Chondrocyte (in vitro differentiated cells): ENCODE measurements around the gene NLRP6. TPM values are rescaled to one million over a fixed set of nuclear protein-coding genes. Genes with fewer than 3 reads are reported as not detected.
A peak's percentile ranks its signal among the peaks of the same experiment; 100 is the strongest.

Experiments
- DNase-seq: peaks from one replicate; pipeline ENCODE4 v3.0.0; 2021; ENCODE audit warnings: mixed read lengths, low spot score
- H3K27ac Mint-ChIP-seq: one replicate; pipeline ENCODE4 v1.8.0; 2021; ENCODE audit warnings: mild to moderate bottlenecking, moderate library complexity, mixed read lengths; ENCODE audit not compliant: unreplicated experiment
- H3K27me3 Mint-ChIP-seq: 2 replicates; pipeline ENCODE4 v1.8.0; 2021; ENCODE audit warnings: low read depth, mixed read lengths
- H3K36me3 Mint-ChIP-seq: 2 replicates; pipeline ENCODE4 v1.8.0; 2021; ENCODE audit warnings: low read depth, mixed read lengths
- H3K4me1 Mint-ChIP-seq: 2 replicates; pipeline ENCODE4 v1.8.0; 2021; ENCODE audit warnings: low read depth, mild to moderate bottlenecking, mixed read lengths
- H3K4me3 Mint-ChIP-seq: one replicate; pipeline ENCODE4 v1.8.0; 2021; ENCODE audit warnings: mild to moderate bottlenecking, moderate library complexity, mixed read lengths; ENCODE audit not compliant: unreplicated experiment
- H3K9me3 Mint-ChIP-seq: 2 replicates; pipeline ENCODE4 v1.8.0; 2021; ENCODE audit warnings: low read depth, mixed read lengths
- total RNA-seq: library from RNA; stranded (reverse); gene quantifications from 3 replicates; pipeline ENCODE4 v1.2.1, GENCODE V29; 2021
- TF ChIP-seq, protein P1 (sequence below): fragments of 200-600 bp; sonication (generic); IDR thresholded peaks from 2 replicates; pipeline ENCODE4 v1.5.0; 2021; ENCODE audit warnings: antibody characterized with exemption, mild to moderate bottlenecking, moderate library complexity

NLRP6 gene
- total RNA-seq, 1 donor from 2014 or later = not detected

DNA sequence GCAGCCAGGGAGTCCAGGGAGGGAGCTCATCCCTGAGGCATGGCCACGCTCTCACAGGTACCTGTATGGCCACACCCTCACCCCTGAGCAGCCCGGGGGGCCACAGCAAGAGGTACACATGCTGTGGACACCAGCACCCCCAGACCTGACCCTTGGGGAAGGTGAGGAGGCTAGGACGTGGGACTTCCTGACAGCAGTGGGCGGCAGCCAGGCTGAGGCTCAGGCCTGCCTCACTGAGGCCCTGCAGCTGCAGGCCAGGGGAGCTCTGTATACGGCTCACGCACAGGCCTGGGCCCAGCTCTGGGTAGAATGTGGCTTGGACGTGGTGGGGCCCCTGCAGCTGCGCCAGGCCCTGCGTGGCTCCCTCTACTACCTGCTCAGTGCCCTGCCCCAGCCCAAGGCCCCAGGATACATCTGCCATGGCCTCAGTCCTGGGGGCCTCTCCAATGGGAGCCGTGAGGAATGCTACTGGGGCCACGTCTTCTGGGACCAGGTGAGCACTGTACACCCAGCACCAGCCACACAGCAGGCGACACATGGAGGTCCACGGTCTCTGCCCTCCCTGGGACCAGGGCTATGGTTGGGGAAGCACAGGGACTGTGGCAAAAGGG lies 12.5 kb downstream of the NLRP6 start:
- DNase-seq = peak; percentile 86
- TF ChIP-seq, protein P1, sequence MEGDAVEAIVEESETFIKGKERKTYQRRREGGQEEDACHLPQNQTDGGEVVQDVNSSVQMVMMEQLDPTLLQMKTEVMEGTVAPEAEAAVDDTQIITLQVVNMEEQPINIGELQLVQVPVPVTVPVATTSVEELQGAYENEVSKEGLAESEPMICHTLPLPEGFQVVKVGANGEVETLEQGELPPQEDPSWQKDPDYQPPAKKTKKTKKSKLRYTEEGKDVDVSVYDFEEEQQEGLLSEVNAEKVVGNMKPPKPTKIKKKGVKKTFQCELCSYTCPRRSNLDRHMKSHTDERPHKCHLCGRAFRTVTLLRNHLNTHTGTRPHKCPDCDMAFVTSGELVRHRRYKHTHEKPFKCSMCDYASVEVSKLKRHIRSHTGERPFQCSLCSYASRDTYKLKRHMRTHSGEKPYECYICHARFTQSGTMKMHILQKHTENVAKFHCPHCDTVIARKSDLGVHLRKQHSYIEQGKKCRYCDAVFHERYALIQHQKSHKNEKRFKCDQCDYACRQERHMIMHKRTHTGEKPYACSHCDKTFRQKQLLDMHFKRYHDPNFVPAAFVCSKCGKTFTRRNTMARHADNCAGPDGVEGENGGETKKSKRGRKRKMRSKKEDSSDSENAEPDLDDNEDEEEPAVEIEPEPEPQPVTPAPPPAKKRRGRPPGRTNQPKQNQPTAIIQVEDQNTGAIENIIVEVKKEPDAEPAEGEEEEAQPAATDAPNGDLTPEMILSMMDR = no peak
- Mint-ChIP-seq H3K27ac (peak overlapping the region; percentile 2), H3K36me3 (peaks cover 9% of the 10 kb centered on the region), H3K9me3 (no peaks in the 10 kb centered on the region), H3K4me3 (peak overlapping the region; percentile 16), H3K27me3 (no peaks in the 10 kb centered on the region), H3K4me1 (peaks cover 16% of the 10 kb centered on the region)

DNA sequence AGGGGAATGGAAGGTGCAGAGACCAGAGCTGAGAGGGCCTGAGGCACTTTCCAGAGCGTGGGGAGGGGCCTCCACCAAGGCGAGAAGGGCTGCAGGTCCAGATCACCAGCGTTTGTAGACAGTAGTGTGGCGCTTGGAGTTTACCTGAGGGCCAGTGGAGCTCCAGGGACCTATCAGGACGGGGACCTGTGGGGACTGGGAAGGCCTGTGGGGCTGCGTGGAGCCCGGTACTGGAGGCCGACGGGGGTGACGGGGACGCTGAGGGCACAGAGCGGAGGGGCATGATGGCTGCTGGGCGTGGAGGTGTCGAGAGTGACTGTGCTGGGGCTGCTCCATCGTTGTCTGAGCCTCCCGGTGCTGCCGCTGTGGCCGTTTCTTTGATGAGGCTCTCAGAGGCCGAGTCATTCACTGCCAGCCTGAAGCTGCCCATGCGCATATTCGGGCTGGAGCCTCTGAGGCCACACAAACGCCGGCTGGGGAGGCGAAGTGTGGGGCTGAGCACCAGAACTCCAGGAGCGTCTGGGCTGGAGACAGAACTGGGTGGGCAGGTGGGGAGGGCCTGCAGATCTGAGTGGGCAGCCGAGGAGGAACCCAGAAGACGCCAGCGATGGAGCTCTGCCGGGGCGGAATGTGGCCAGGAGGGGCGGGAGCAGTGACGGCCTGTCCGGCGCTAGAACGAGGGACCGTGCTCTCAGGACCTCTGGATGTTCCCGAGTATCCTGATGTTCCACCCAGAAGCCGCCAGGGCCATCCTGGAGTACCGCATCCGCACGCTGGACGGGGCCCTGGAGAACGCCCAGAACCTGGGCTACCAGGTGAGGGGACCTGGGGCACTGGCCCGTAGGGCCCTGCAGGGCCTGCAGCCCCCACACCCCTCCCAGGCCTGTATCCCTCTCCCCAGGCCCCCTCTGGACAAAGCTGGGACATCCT lies 13.3 kb downstream of the NLRP6 start:
- H3K4me1 Mint-ChIP-seq = peaks cover 16% of the 10 kb centered on the region
- peak overlapping the region; percentile 2 for H3K27ac Mint-ChIP-seq
- no peak overlapping the region for H3K4me3 Mint-ChIP-seq
- TF ChIP-seq, protein P1 = no peak
- no peaks in the 10 kb centered on the region for H3K9me3 Mint-ChIP-seq
- no peaks in the 10 kb centered on the region for H3K27me3 Mint-ChIP-seq
- peaks cover 9% of the 10 kb centered on the region for H3K36me3 Mint-ChIP-seq
- DNase-seq = peak; percentile 90

DNA sequence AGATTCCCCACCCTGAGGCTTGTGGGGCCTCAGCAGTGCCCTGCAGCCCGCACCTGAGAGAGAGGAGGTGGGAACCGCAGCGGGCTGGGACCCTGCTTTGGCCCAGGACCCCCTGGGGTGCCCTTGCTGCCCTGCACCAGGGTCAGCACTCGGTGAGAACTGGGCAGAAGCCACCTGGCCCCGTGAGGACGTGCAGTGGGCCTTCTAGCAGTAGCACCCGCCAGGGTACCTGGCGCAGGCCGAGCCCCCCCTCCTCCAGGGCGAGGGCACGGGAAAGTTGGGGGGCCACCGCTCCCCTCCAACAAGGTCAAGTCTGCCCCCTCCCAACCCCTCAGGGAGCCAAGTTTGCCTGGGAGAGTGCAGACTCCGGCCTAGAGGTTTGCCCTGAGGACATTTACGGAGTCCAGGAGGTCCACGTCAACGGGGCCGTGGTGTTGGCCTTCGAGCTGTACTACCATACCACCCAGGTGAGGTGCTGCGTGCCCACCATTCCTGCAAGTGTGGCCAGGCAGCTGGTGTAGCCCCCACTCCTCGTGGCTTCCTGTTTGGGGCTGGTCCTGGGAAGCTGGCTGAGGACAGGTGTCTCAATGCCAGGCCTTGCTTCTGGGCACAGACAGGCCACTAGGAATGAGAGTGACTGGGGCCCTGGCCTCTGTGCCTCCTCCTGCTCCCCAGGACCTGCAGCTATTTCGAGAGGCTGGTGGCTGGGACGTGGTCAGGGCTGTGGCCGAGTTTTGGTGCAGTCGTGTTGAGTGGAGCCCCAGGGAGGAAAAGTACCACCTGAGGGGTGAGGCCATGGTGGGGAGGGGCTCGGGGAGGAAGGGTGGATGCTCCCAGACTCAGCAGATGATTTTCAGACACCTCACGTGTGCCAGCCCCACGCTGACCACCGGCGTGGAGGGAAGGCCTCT lies 14.3 kb downstream of the NLRP6 start:
- Mint-ChIP-seq H3K4me3 (no peak overlapping the region), H3K27ac (no peak overlapping the region), H3K9me3 (no peaks in the 10 kb centered on the region), H3K4me1 (peaks cover 16% of the 10 kb centered on the region), H3K36me3 (peaks cover 9% of the 10 kb centered on the region), H3K27me3 (no peaks in the 10 kb centered on the region)
- TF ChIP-seq, protein P1 = no peak
- peak; percentile 87 for DNase-seq

DNA sequence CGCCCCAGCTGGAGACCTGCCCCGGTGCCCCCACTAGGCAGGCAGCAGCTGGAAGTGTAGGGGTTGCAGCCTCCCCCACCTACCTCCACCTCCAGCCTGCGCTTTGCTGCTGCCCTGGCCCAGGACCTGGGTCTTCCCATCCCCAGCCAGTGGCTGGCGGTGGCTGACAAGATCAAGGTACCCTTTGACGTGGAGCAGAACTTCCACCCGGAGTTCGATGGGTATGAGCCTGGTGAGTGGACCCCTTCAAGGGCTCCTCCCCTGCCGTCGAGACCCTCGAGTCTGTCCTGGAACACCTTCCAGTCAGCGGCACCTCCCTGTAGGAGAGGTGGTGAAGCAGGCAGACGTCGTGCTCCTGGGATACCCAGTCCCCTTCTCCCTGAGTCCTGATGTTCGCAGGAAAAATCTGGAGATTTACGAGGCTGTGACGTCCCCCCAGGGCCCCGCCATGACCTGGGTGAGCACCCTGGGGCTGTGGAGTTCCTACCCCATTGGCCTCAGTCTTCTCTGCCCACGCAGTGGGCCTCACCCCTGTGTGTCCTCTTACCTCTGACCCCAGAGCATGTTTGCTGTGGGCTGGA lies 15.2 kb downstream of the NLRP6 start:
- peak; percentile 73 for DNase-seq
- Mint-ChIP-seq H3K4me1 (peaks cover 9% of the 10 kb centered on the region), H3K9me3 (no peaks in the 10 kb centered on the region), H3K27me3 (no peaks in the 10 kb centered on the region), H3K36me3 (peaks cover 9% of the 10 kb centered on the region), H3K27ac (no peak overlapping the region), H3K4me3 (no peak overlapping the region)
- TF ChIP-seq, protein P1 = no peak
